Uterus (tissue), 4 donors: ENCODE measurements around the gene NECTIN4. TPM values are rescaled to one million over a fixed set of nuclear protein-coding genes. Genes with fewer than 3 reads are reported as not detected.

Experiments
- DNase-seq, 2 donors: peaks; one replicate each; pipeline ENCODE4 v3.0.0-alpha.2; 2019 to 2020
- H3K27ac ChIP-seq, 2 donors: fragments of 200-600 bp; sonication (generic); 1 replicate in 1 of 2; 2 replicates in 1 of 2; pipeline ENCODE4 v1.5.1; 2016 to 2018
- H3K27me3 ChIP-seq, 2 donors: fragments of 200-600 bp; sonication (generic); one replicate each; pipeline ENCODE4 v1.5.1; 2018 to 2019; ENCODE audit warnings: control low read depth in 1 of 2
- H3K36me3 ChIP-seq, 2 donors: fragments of 200-600 bp; sonication (generic); one replicate each; pipeline ENCODE4 v1.5.1; 2019; ENCODE audit warnings: control low read depth in 1 of 2
- H3K4me1 ChIP-seq, 2 donors: fragments of 200-600 bp; sonication (generic); one replicate each; pipeline ENCODE4 v1.5.1; 2018 to 2019; ENCODE audit warnings: control low read depth in 1 of 2
- H3K4me3 ChIP-seq, 2 donors: fragments of 200-600 bp; sonication (generic); 1 replicate in 1 of 2; 2 replicates in 1 of 2; pipeline ENCODE4 v1.5.1; 2018 to 2019; ENCODE audit warnings: mild to moderate bottlenecking in 1 of 2
- H3K9me3 ChIP-seq, 2 donors: fragments of 200-600 bp; sonication (generic); one replicate each; pipeline ENCODE4 v1.5.1; 2019; ENCODE audit warnings: control low read depth in 1 of 2
- CTCF ChIP-seq, 4 experiments: fragments of 200-600 bp in 2 of 4; fragments of 450-650 bp in 2 of 4; sonication (generic) in 2 of 4; IDR thresholded peaks; one replicate each; pipeline ENCODE4 v1.5.1; 2016 to 2019; ENCODE audit warnings: antibody characterized with exemption in 4 of 4, mild to moderate bottlenecking in 2 of 4, moderate library complexity in 1 of 4
- POLR2A ChIP-seq, 2 donors: fragments of 450-650 bp; IDR thresholded peaks; one replicate each; pipeline ENCODE4 v1.6.1; 2016; ENCODE audit warnings: antibody characterized with exemption in 2 of 2, mild to moderate bottlenecking in 1 of 2, moderate library complexity in 1 of 2
- intact Hi-C: fragments of 100-400 bp; cut with DNase I; formaldehyde crosslinking; loops from one replicate; pipeline ENCODE4 v1.15.1; 2023; ENCODE audit warnings: low total_unique reads
- total RNA-seq, 4 donors: library from RNA; depleted of rRNA in 3 of 4; stranded (reverse); fragments of >200 nt in 3 of 4; gene quantifications; one replicate each; pipeline versions ENCODE4 v1.1.0 to v1.2.4, GENCODE V29; 2014 to 2023
- donor health status: DM: yes; HTN: yes; CAD: no.

NECTIN4 gene
- total RNA-seq, 4 donors from 2014 or later: 2.1 TPM; not detected in 3

GRCh38 chr1:161091796-161092507 lies 2.6 kb upstream of the NECTIN4 start:
- no peaks in the 10 kb centered on the region for H3K36me3 ChIP-seq
- intact Hi-C loops: no loop called here
- no peak overlapping the region for H3K27ac ChIP-seq
- no peaks in the 10 kb centered on the region for H3K27me3 ChIP-seq
- no peaks in the 10 kb centered on the region for H3K9me3 ChIP-seq
- no peaks in the 10 kb centered on the region for H3K4me1 ChIP-seq
- TF ChIP-seq POLR2A (IDR thresholded peaks at IDR 0.05): no peak
- no peak for TF ChIP-seq CTCF (IDR thresholded peaks at IDR 0.05)
- H3K4me3 ChIP-seq: no peak overlapping the region
- no peak for DNase-seq

- no peaks in the 10 kb centered on the region for H3K36me3 ChIP-seq
- no peak for DNase-seq
- H3K27ac ChIP-seq: no peak overlapping the region
- H3K4me1 ChIP-seq: no peaks in the 10 kb centered on the region
- no peaks in the 10 kb centered on the region for H3K9me3 ChIP-seq
- no peak overlapping the region for H3K4me3 ChIP-seq
- intact Hi-C loops: no loop called here
- TF ChIP-seq POLR2A (IDR thresholded peaks at IDR 0.05) (no peak), CTCF (IDR thresholded peaks at IDR 0.05) (no peak)
- no peaks in the 10 kb centered on the region for H3K27me3 ChIP-seq
These were observed 1.7 kb upstream of the NECTIN4 start for GRCh38 chr1:161091093-161091492.

DNA sequence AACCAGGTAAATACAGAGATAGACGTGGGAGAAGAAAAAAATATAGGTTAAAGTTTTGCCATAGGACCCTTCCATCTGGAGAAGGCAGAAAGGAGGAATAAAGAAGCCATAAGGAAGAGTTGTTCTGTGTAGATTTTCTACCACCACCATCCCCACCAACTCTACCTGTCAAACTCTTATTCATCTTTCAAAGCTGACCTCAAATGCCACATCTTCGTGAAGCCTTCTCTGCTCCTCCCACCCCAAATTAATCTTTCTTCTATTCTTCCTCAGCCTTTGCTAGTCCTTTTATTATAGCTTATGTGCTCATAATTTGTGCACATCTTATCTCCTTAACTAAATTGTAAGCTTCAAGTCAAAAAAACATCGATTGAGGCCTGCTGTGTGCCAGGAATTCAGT lies 1.3 kb upstream of the NECTIN4 start:
- no peaks in the 10 kb centered on the region for H3K9me3 ChIP-seq
- no peaks in the 10 kb centered on the region for H3K36me3 ChIP-seq
- intact Hi-C loops: no loop called here
- no peaks in the 10 kb centered on the region for H3K4me1 ChIP-seq
- no peak overlapping the region for H3K27ac ChIP-seq
- no peak for TF ChIP-seq CTCF (IDR thresholded peaks at IDR 0.05)
- TF ChIP-seq POLR2A (IDR thresholded peaks at IDR 0.05): no peak
- no peaks in the 10 kb centered on the region for H3K27me3 ChIP-seq
- no peak overlapping the region for H3K4me3 ChIP-seq
- DNase-seq: no peak

GRCh38 chr1:161089938-161090337 lies 580 bp upstream of the NECTIN4 start:
- no peak for TF ChIP-seq CTCF (IDR thresholded peaks at IDR 0.05)
- TF ChIP-seq POLR2A (IDR thresholded peaks at IDR 0.05): no peak
- DNase-seq: no peak
- H3K9me3 ChIP-seq: no peaks in the 10 kb centered on the region
- no peaks in the 10 kb centered on the region for H3K27me3 ChIP-seq
- H3K36me3 ChIP-seq: no peaks in the 10 kb centered on the region
- no peaks in the 10 kb centered on the region for H3K4me1 ChIP-seq
- H3K27ac ChIP-seq: no peak overlapping the region
- H3K4me3 ChIP-seq: no peak overlapping the region
- intact Hi-C loops: no loop called here

DNA sequence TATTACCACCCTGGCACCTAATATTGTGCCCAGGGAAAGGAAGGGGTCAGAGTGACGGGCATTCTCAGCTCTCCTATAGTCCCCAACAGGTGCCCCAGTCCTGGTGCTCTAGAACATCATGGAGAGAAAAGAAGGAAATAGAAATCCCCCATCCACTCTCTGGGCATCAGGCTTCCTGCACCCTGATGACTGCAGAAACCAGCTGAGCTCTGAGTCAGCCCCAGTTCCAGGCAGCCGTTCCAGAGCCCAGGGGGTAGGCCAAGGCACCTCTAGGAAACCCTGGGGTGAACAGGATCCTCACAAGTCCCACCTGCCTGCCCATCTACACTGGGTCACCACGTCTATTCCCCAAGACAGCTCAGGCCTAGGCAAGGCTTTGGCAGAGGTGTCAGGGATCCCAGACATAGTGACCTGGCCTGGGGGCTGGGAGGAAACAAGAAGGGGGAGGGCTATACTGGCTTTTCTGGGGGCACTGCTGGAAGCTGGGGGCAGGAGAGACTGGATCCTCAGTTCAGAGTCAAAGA lies 709 bp downstream of the NECTIN4 start:
- H3K4me3 ChIP-seq: no peak overlapping the region
- H3K4me1 ChIP-seq: no peaks in the 10 kb centered on the region
- intact Hi-C loops: no loop called here
- TF ChIP-seq POLR2A (IDR thresholded peaks at IDR 0.05) (no peak), CTCF (IDR thresholded peaks at IDR 0.05) (no peak)
- no peak overlapping the region for H3K27ac ChIP-seq
- DNase-seq: no peak
- H3K36me3 ChIP-seq: no peaks in the 10 kb centered on the region
- no peaks in the 10 kb centered on the region for H3K9me3 ChIP-seq
- H3K27me3 ChIP-seq: no peaks in the 10 kb centered on the region
